ENCODE results near the gene SPHKAP. TPM values are rescaled to one million over a fixed set of nuclear protein-coding genes. Genes with fewer than 3 reads are reported as not detected.
"Not testable (repeated sequence)": the region's sequence is repeated elsewhere in the genome, so short reads cannot be mapped to it uniquely, and the experiment has no call there.

Gene SPHKAP
- total and polyA plus RNA-seq, 2 of the 4 experiments (the other 2 are of a cell fraction) = not detected

GRCh38 chr2:228076695-228077094 is 104.8 kb downstream of the SPHKAP start:
- H4K91ac ChIP-seq (ENCODE audit: insufficient read depth, low read depth, low read length); H3K9me1 ChIP-seq (ENCODE audit: insufficient read depth, low read length); POLR2A ChIA-PET (ENCODE audit: unreplicated experiment); dilution Hi-C loops (cut with HindIII; ENCODE audit: low sequenced_read_pairs, unreplicated experiment); H3K27ac ChIP-seq (ENCODE audit: insufficient read depth, low read length); H3K18ac ChIP-seq (ENCODE audit: low read depth, low read length); H2BK15ac ChIP-seq (ENCODE audit: low read depth, low read length); H3K23ac ChIP-seq (ENCODE audit: low read depth, low read length); intact Hi-C loops (cut with micrococcal nuclease); H3K9ac ChIP-seq (ENCODE audit: low read depth, low read length); H4K8ac ChIP-seq (ENCODE audit: low read depth in 2 of 2, low read length in 2 of 2); DNase-seq; H3K4me1 ChIP-seq (ENCODE audit: control insufficient read depth, insufficient read depth, low read length); ATAC-seq (ENCODE audit: low read depth); H4K20me1 ChIP-seq (ENCODE audit: insufficient read depth, low read length); H2BK5ac ChIP-seq (ENCODE audit: low read depth, low read length, poor library complexity, severe bottlenecking); H3K56ac ChIP-seq (ENCODE audit: extremely low read depth, insufficient read depth, low read length); H2AFZ ChIP-seq (replicated peaks; ENCODE audit: low read length, poor library complexity); H4K5ac ChIP-seq (ENCODE audit: low read depth, low read length); H3K4me2 ChIP-seq (ENCODE audit: low read depth, low read length); H3K4me3 ChIP-seq (ENCODE audit: insufficient read depth, low read depth, low read length); in situ Hi-C loops (cut with MboI; ENCODE audit: low sequenced_read_pairs); H2BK20ac ChIP-seq (ENCODE audit: low read depth, low read length); H3K27me3 ChIP-seq (ENCODE audit: control insufficient read depth, insufficient read depth, low read length); H2AK9ac ChIP-seq (replicated peaks; ENCODE audit: low read depth, low read length, poor library complexity); BruUV-seq (replicated peaks); H3K79me1 ChIP-seq (ENCODE audit: low read depth in 1 of 2, low read length in 2 of 2); H3K4ac ChIP-seq (ENCODE audit: low read depth, low read length); H3K14ac ChIP-seq (replicated peaks; ENCODE audit: low read depth, low read length); H2AK5ac ChIP-seq (ENCODE audit: low read depth, low read length); H2BK120ac ChIP-seq (ENCODE audit: low read depth, low read length); H3K36me3 ChIP-seq (ENCODE audit: control insufficient read depth, insufficient read depth, low read length); CTCF ChIA-PET: not testable (repeated sequence)
- no CpG with 5 or more reads among the region's 1 CpG for WGBS, 2 experiments (ENCODE audit: extremely low coverage in 2 of 2, insufficient read length in 1 of 2)
- H3K9me3 ChIP-seq (ENCODE audit: control insufficient read depth, insufficient read depth, low read length) = peaks cover 17% of the 10 kb centered on the region

Measured in IMR-90 (cell line).